OCI-LY3 (cell line): Measurements from ENCODE around the gene LSR.

ENCODE experiments used
- EZH2phosphoT487 ChIP-seq: fragments of 200-600 bp; shearing (Covaris generic); IDR thresholded peaks from 2 replicates; pipeline ENCODE4 v1.6.1; 2018; ENCODE audit warnings: antibody characterized with exemption, mixed run types, low read depth
- TF ChIP-seq, protein P1 (sequence below): fragments of 200-600, 300-600 bp; sonication (generic); IDR thresholded peaks from 2 replicates; pipeline ENCODE4 v1.5.1; 2014; ENCODE audit warnings: antibody characterized with exemption, low read length, low read depth

DNA sequence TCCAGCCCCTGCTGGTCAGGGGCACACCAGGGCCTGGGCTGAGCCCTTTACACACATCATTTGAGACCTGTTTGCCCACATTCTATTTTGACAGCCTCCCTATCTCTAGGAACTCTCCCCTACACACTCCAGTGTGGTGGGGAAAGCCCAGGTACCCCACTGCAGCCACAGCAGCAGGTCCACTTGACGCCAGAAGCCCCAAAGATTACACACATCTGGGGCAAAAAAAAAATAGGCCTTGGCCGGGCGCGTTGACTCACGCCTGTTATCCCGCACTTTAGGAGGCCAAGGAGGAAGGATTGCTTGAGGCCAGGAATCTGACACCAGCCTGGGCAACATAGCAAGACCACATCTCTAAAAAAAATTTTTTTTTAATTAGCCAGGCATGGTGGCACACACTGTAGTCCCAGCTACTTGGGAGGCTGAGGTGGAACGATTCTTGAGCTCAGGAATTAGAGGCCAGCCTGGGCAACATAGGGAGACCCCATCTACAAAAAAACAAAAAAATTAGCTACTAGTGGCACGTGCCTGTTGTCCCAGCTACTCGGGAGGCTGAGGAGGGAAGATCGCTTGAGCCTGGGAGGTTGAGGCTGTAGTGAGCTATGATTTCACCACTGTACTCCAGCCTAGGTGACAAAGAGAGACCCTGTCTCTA lies 62.1 kb downstream of the LSR start:
- TF ChIP-seq, protein P1, sequence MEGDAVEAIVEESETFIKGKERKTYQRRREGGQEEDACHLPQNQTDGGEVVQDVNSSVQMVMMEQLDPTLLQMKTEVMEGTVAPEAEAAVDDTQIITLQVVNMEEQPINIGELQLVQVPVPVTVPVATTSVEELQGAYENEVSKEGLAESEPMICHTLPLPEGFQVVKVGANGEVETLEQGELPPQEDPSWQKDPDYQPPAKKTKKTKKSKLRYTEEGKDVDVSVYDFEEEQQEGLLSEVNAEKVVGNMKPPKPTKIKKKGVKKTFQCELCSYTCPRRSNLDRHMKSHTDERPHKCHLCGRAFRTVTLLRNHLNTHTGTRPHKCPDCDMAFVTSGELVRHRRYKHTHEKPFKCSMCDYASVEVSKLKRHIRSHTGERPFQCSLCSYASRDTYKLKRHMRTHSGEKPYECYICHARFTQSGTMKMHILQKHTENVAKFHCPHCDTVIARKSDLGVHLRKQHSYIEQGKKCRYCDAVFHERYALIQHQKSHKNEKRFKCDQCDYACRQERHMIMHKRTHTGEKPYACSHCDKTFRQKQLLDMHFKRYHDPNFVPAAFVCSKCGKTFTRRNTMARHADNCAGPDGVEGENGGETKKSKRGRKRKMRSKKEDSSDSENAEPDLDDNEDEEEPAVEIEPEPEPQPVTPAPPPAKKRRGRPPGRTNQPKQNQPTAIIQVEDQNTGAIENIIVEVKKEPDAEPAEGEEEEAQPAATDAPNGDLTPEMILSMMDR, result no peak
- TF ChIP-seq EZH2phosphoT487, result no peak
